ENCODE data around the gene SEC14L5.

Gene SEC14L5

DNA sequence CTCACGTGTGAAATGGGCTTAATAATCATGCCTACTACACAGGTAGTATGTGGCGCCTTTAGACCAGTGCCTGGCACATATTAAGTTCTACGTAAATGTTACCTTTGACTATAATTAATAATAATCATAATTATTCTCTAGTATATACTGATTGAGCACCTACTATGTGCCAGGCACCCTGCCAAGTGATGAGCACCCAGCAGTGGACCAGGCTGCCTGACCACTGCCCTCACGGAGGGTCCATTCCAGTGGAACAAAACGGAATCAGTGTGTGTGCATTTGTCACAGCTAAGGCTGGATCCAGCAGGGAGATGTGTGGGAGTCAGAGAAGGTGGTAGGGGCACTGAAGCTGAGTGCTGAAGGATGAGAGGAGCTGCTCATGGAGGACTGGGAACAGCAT, 30.5 kb downstream of the SEC14L5 start:
- DNase-seq: no peak

DNA sequence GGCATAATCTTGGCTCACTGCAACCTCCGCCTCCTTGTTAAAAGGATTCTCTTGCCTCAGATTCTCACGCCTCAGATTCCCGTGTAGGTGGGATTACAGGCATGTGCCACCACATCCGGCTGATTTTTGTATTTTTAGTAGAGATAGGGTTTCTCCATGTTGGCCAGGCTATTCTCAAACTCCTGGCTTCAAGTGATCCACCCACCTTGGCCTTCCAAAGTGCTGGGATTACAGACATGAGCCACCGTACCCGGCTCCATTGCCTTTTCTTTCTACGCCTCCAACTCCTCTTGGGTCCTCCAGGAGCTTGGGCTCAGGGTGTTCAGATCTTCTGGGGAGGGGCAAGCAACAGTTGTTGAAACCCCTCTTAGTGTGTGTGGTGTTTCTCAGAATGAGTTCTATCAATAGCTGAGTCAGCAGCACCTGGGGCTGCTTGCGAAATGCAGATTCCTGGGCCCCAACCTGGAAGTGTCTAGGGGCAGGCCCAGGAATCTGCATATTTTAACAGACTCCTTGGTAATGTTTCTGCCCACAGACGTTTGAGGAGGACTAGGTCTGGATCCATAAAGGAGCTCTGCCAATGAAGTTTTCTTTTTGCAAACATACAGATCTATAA, 31.4 kb downstream of the SEC14L5 start:
- no peak for DNase-seq

DNA sequence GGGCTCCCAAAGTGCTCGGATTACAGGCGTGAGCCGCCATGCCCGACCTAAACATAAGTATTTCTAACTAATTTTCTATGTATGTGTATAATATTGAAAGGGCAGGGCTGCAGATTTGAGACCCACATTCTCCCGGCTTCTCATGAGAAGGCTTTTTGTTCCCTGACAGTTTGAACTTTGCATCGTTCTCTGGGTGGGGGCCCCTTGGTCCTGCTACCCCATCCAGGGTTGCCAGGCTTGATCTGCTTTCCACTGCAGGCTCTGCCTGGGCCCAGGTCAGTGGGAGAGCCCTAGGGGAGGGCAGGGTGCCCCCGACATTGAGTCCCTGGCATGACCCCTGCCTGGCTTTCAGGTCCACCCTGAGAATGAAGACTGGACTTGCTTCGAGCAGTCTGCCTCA, 32.3 kb downstream of the SEC14L5 start:
- no peak for DNase-seq

- no peak for DNase-seq
Measured at GRCh38 chr16:4991754-4992153, 33.6 kb downstream of the SEC14L5 start.

GRCh38 chr16:4994719-4995434, 36.7 kb downstream of the SEC14L5 start:
- DNase-seq: no peak

DNA sequence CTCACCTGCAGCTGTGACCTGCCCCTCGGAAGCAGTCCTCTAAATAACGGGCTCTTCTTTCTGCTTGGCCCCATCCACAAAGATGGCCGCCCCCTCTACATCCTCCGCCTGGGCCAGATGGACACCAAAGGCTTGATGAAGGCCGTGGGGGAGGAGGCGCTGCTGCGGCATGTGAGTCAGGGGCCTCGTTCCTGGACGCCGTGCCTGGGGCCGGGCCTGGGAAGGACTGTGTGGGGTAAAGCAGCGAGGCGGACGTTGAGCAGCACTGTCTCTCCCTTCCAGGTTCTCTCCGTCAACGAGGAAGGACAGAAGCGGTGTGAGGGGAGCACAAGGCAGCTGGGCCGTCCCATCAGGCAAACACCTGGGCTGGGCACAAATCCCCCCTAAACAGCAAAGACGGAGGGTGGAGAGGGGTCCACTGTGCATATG, 42.5 kb downstream of the SEC14L5 start:
- DNase-seq: no peak

DNA sequence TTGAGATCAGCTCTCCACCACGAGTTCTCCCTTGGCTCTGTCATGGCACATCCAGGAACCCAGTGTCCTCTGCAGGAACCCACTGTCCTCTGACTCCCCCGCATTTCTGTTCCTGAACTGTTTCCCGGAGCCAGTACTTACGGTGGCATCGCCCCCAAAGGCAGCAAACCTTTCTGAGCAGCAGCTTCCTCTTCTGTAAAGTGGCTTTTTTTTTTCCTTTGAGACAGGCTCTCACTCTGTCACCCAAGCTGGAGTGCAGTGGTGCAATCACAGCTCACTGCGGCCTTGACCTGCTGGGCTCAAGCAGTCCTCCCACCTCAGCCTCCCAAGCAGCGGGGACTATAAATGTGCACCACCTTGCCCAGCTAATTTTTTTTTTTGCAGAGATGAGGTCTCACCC, 43.4 kb downstream of the SEC14L5 start:
- no peak for DNase-seq

GRCh38 chr16:5001986-5002385, 43.9 kb downstream of the SEC14L5 start:
- no peak for DNase-seq

- no peak for DNase-seq
Measured at GRCh38 chr16:5002699-5003143, 44.6 kb downstream of the SEC14L5 start.

DNA sequence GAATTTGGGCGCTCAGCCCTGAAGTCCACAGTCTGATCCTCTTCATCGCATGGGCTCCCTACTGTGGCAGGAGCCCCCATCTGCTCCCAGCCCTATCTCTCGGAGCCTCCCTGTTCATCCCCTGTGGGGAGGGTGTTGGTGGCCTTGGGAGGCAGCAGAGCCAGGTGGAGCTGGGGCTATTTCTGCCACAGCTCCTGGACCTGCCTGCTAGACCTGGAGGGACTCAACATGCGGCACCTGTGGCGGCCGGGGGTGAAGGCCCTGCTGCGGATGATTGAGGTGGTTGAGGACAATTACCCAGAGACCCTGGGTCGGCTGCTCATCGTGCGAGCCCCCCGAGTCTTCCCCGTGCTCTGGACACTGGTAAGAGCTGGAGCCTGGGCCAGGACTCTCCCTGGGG, 45.1 kb downstream of the SEC14L5 start:
- DNase-seq: no peak

DNA sequence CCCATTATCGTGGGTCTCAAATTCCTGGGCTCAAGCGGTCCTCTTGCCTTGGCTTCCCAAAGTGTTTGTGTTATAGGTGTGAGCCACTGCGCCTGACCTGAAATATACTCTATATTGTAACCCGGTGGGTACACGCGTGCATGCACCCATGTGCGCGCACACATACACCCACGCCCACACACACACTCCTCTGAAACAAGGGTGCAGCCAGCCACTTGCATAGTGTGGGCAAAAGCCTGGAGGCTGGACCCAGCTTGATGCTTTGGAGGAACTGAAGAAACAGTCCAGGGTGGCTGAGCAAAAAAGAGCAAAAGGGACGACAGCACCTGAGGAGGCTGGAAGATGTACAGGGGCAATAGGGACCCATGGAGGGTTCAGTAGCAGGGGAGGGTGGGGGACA, 45.7 kb downstream of the SEC14L5 start:
- no peak for DNase-seq

DNA sequence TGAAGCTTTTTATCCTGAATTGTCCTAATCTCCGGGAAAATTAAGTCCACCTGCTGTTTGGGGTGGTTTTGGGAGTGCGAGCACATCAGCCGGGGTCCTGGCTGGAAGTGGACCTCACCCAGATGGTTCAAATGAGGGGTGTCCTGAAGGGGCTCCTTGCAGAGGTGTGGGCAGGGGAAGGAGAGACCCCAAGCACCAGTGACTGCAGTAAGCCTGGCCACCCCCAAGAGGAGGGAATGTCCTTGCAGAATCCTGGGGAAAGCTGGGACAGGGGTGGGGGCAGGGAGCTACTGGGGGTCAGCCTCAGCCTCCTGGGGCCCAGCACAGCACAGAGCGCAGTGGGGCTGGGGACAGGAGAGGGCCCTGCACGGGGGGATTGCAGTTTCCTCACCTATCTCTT, 46.2 kb downstream of the SEC14L5 start:
- DNase-seq: no peak

DNA sequence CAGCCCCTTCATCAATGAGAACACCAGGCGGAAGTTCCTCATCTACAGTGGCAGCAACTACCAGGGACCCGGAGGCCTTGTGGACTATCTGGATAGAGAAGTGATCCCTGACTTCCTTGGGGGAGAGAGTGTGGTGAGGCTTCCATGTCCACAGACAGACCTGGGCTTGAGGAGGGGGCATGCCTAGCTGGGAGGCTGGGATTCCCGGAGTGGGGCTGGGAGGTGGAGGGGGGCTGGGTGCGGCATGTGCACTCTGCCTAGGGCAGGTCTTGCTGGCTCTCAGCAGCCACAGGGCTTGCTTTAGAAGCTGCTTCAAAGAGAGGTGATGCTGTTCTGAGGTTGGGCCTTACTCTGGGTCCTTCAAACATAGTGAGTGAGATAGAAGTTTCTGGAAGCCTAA, 47.8 kb downstream of the SEC14L5 start:
- no peak for DNase-seq

DNA sequence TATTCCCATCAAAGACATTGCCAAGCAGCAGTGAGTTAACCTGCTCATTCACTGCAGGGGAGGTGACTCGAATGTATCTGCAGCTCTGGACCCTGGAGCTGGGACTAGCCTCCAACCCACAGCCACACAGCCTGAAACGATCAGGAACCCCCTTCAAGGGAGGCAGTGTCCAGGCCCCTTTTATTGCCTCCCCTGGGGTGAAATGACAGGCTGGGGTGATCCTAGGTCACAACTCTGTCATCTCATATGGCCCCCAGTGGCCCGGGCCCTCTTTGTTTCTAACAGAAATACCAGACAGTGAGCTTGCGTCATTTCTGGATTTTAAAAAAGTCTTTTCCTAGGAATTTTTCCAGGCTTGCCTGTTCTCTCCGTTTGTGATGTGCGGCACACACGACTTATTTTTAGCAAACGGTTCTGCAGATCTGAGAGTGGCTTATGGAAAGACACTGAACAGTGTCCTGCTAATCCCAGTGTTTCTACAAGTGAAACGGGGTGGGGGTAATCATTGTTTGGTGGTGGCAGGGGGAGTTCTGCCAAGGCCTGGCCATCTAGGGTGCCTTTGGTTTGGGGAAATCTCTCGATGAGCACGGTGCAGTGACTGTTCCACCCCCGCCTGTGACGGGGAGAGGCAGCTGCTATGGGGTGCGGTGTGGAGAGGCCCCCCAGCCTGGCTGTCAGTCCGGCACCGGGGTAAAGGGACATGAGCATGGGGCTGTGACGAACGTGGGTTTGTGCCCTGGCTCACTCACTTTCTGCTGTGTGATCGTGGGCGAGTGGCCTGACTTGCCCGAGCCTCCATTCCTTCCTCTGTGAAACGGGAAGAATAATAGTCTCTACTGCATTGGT, 48.4 kb downstream of the SEC14L5 start:
- no peak for DNase-seq

DNA sequence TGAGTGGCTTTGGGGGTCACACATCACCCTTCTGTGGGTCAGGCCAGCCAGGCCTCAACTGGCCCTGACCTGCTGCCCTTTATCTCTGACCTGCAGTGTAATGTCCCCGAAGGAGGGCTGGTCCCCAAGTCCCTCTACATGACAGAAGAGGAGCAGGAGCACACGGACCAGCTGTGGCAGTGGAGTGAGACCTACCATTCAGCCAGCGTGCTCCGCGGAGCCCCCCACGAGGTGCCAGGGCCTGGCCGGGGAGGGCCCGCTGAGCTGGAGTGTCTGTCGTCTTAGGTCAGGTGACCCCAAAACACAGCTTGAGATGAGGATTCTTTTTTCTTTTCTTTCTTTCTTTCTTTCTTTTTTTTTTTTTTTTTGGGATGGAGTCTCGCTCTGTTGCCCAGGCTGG, 49.1 kb downstream of the SEC14L5 start:
- no peak for DNase-seq

- DNase-seq: no peak
Measured at GRCh38 chr16:5008311-5008731, 50.2 kb downstream of the SEC14L5 start.

- no peak for DNase-seq
Measured at GRCh38 chr16:5010576-5011329, 52.6 kb downstream of the SEC14L5 start.

- DNase-seq: no peak
Measured at GRCh38 chr16:5011637-5012036, 53.5 kb downstream of the SEC14L5 start.

DNA sequence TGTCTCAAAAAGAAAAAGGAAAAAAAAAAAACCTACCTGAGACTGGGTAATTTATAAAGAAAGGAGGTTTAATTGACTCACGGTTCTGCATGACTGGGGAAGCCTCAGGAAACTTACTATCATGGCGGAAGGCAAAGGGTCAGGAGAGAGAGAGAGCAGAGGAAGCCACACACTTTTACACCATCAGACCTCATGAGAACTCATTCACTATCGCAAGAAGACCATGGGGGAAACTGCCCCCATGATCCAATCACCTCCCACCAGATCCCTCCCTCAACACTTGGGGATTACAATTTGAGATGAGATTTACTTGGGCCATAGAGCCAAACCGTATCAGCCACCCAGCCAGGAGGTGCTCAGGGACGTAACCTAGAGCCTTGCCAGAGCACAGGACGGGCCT, 54.8 kb downstream of the SEC14L5 start:
- no peak for DNase-seq

GRCh38 chr16:5015351-5015750, 57.2 kb downstream of the SEC14L5 start:
- DNase-seq: no peak

- DNase-seq: no peak
Measured at GRCh38 chr16:5015887-5016286, 57.8 kb downstream of the SEC14L5 start.

DNA sequence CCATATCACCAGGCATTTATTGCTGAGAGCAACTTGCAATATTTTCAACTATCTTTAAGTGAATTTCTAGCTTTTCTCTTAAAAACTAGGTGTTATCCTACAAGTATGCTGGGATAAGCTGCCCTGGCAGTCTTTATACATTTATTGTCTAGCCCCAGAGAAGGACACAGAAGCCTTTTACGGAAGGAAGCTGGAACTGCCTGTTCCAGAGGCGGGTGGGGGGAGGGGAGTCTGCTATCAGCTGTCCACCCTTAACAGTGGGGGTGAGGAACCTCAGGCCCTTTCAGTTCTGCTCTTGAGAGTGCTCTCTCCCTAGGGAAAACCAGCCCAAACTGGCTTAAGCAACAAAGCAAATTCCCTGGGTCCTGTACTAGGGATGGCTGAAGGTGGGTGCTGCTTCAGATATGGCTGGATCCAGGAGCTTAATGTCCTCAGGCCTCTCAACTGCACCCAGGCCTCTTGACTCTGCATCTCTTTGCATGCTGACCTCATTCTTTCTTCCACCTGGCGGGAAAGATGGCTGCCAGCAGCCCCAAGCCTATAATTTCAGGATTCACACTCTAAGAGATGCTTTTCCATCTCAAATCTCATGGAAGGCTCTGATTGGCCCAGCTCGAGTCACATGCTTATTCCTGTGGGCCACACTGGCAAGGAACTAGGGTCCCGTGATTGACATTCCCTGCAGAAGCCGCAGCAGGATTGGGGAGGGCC, 59.0 kb downstream of the SEC14L5 start:
- DNase-seq: no peak

GRCh38 chr16:5017678-5017969, 59.5 kb downstream of the SEC14L5 start:
- DNase-seq: no peak
